Measurements from ENCODE around the gene ZDHHC11. TPM values are rescaled to one million over a fixed set of nuclear protein-coding genes. Genes with fewer than 3 reads are reported as not detected.
A peak's percentile ranks its signal among the peaks of the same experiment; 100 is the strongest.

The ZDHHC11 gene
- total RNA-seq, 1 donor from 2014 or later: 73.0 TPM

DNA sequence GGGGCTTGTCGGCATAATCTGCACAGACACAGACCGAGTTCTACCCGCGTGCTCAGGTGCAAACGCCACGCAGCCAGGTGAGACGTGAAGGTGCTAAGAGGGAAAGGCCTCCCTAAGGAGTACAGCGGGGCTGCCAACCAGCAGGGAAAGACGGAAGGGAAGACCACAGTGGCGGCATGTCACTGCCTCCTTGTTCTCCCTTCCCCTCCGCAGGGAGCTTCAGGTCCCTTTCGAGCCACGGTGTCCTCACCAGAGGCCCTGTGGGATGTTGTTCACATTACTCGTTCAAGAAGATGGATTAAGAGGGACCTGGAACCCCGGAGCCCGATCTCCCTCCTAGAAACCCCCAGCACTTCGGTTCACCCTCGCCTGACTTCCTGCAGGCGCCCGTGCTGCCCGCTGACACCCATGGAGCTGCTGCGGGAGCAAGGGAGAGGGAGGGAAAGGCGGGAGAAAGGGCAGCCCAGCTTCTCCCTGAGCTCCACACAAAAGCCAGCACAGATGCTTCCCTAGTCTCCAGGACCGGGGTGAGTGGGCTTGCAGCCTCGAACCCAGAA is 41.1 kb upstream of the ZDHHC11 start:
- Mint-ChIP-seq H3K27me3 (ENCODE audit: unreplicated experiment) (no peaks in the 10 kb centered on the region), H3K36me3 (ENCODE audit: unreplicated experiment) (peaks cover 7% of the 10 kb centered on the region), H3K4me1 (ENCODE audit: low read depth, unreplicated experiment) (peaks cover 5% of the 10 kb centered on the region), H3K9me3 (ENCODE audit: unreplicated experiment) (peaks cover 5% of the 10 kb centered on the region), H3K27ac (ENCODE audit: unreplicated experiment) (peak overlapping the region; percentile 71), H3K4me3 (ENCODE audit: unreplicated experiment) (peak overlapping the region; percentile 88)
- DNase-seq: no peak
- TF ChIP-seq, protein P1, sequence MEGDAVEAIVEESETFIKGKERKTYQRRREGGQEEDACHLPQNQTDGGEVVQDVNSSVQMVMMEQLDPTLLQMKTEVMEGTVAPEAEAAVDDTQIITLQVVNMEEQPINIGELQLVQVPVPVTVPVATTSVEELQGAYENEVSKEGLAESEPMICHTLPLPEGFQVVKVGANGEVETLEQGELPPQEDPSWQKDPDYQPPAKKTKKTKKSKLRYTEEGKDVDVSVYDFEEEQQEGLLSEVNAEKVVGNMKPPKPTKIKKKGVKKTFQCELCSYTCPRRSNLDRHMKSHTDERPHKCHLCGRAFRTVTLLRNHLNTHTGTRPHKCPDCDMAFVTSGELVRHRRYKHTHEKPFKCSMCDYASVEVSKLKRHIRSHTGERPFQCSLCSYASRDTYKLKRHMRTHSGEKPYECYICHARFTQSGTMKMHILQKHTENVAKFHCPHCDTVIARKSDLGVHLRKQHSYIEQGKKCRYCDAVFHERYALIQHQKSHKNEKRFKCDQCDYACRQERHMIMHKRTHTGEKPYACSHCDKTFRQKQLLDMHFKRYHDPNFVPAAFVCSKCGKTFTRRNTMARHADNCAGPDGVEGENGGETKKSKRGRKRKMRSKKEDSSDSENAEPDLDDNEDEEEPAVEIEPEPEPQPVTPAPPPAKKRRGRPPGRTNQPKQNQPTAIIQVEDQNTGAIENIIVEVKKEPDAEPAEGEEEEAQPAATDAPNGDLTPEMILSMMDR (IDR thresholded peaks at IDR 0.05; ENCODE audit: partially characterized antibody, unreplicated experiment): no peak

DNA sequence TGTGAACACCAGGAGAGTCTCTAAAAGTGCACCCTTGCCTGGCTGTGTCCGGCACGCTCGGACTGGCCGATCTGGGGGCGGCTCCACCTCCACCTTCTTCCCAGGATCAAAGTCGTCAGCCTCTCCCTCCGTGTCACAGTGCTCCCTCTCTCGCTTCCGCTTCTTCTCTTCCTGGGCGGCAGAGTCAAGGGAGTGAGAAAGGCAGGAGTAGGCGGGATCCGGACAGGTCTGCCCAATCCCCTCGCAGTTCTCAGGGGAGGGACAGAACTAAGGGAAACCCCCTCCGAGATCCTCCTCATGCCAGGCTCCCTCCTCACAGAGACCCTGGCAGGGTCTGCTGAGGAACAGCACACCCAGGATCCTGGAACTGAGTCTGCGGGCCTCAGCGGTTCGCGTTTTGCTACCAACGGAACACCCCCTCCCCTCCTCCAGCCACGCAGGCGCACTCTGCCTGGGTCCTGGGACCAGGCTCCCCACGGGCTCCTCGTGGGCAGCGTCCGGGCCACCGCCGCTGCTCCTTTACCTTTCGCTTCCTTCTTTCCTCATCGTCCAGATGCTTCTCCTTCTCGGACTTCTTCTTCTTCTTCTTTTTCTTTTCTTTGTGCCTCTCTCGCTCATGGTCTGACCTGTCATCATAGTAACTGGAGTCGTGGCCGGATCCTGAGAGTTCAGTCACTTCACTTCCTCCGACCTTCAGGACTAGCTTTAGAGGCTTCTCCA is 40.5 kb upstream of the ZDHHC11 start:
- H3K4me1 Mint-ChIP-seq (ENCODE audit: low read depth, unreplicated experiment): peaks cover 5% of the 10 kb centered on the region
- H3K27me3 Mint-ChIP-seq (ENCODE audit: unreplicated experiment): no peaks in the 10 kb centered on the region
- TF ChIP-seq, protein P1 (IDR thresholded peaks at IDR 0.05; ENCODE audit: partially characterized antibody, unreplicated experiment): no peak
- H3K4me3 Mint-ChIP-seq (ENCODE audit: unreplicated experiment): peak overlapping the region; percentile 88
- H3K36me3 Mint-ChIP-seq (ENCODE audit: unreplicated experiment): peaks cover 7% of the 10 kb centered on the region
- peak overlapping the region; percentile 71 for H3K27ac Mint-ChIP-seq (ENCODE audit: unreplicated experiment)
- no peak for DNase-seq
- peaks cover 5% of the 10 kb centered on the region for H3K9me3 Mint-ChIP-seq (ENCODE audit: unreplicated experiment)

DNA sequence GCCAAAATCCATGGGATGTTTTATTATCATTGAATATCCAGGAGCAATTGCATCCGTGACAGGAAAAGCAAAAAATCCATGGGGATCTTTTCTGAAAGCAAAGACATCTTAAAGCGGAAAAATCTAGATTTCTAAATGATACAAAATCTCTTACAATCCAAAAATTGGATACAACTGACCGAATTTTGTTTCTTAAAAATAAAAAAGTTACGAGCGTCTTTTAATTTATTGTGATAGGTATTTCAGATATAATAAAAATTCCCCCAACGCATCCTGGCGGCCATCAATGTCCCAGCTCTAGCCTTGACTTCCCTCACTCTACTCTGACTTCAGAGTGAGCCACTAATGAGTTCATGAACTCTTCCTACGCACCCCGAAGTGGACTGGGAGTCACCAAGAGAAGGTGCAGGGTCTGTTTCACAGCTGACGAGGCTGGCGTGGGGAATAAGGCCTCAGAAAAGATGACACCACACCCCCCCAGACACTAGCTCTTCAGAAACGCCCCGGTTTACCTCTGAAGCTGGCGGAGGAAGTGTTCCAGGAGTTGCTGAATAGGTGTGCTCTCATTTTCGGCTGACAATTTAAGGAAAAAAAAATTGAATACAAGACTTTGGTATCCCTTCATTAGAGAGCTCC is 38.4 kb upstream of the ZDHHC11 start:
- peaks cover 10% of the 10 kb centered on the region for H3K36me3 Mint-ChIP-seq (ENCODE audit: unreplicated experiment)
- TF ChIP-seq, protein P1 (IDR thresholded peaks at IDR 0.05; ENCODE audit: partially characterized antibody, unreplicated experiment): no peak
- no peak overlapping the region for H3K27ac Mint-ChIP-seq (ENCODE audit: unreplicated experiment)
- H3K9me3 Mint-ChIP-seq (ENCODE audit: unreplicated experiment): peaks cover 5% of the 10 kb centered on the region
- no peak for DNase-seq
- peaks cover 5% of the 10 kb centered on the region for H3K4me1 Mint-ChIP-seq (ENCODE audit: low read depth, unreplicated experiment)
- no peaks in the 10 kb centered on the region for H3K27me3 Mint-ChIP-seq (ENCODE audit: unreplicated experiment)
- H3K4me3 Mint-ChIP-seq (ENCODE audit: unreplicated experiment): no peak overlapping the region

DNA sequence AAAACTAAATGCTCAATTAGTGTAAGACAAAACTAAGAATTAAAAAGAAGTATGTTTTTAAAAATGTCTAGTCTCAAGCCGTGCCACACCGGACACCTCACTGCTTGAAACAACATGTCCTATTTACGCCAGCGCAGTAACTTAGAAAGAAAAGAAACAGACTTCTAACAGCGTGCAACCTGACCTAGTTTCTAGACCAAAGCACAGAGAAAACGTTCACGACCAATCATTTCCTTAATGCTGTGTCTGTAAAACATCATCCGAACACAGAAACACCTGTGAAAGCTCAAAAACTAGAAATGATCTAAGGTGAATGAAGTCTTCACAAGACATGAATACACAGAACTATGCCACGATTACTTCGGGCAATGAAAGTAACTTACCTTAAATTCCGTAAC is 37.9 kb upstream of the ZDHHC11 start:
- Mint-ChIP-seq H3K4me1 (ENCODE audit: low read depth, unreplicated experiment) (peaks cover 5% of the 10 kb centered on the region), H3K27ac (ENCODE audit: unreplicated experiment) (no peak overlapping the region), H3K9me3 (ENCODE audit: unreplicated experiment) (peaks cover 5% of the 10 kb centered on the region), H3K27me3 (ENCODE audit: unreplicated experiment) (peaks cover 2% of the 10 kb centered on the region), H3K36me3 (ENCODE audit: unreplicated experiment) (peaks cover 10% of the 10 kb centered on the region), H3K4me3 (ENCODE audit: unreplicated experiment) (no peak overlapping the region)
- TF ChIP-seq, protein P1 (IDR thresholded peaks at IDR 0.05; ENCODE audit: partially characterized antibody, unreplicated experiment): no peak
- no peak for DNase-seq

Measured in glutamatergic neuron (in vitro differentiated cells).